T47D (cell line): Measurements from ENCODE around the gene PIK3R3.
A peak's percentile ranks its signal among the peaks of the same experiment; 100 is the strongest.

Experiments
- DNase-seq, 2 experiments: peaks; one replicate each; pipeline versions ENCODE4 v3.0.0 to v3.0.0-alpha.2; 2011 to 2012; ENCODE audit warnings: low read depth in 1 of 2, low spot score in 1 of 2
- JUND ChIP-seq: IDR thresholded peaks from 2 replicates; pipeline ENCODE4 v1.6.1; 2012; ENCODE audit warnings: low read depth
- in situ Hi-C: cut with HindIII; loops from 2 replicates; pipeline ENCODE4 v1.10.0; 2016; ENCODE audit warnings: low sequenced_read_pairs, low pct_unique_long_range_greater_than_20kb

PIK3R3 gene

GRCh38 chr1:46132529-46133180 lies at the start of gene PIK3R3:
TSS of gene PIK3R3 (minus strand) at chr1:46132629. CDS start at chr1:46131952, 677 bp downstream.
- peak; percentile 17; the same call in 1 of the 2 replicates for TF ChIP-seq JUND
- peak; percentile 83 to 98 for DNase-seq
- in situ Hi-C loops = no loop called here

DNA sequence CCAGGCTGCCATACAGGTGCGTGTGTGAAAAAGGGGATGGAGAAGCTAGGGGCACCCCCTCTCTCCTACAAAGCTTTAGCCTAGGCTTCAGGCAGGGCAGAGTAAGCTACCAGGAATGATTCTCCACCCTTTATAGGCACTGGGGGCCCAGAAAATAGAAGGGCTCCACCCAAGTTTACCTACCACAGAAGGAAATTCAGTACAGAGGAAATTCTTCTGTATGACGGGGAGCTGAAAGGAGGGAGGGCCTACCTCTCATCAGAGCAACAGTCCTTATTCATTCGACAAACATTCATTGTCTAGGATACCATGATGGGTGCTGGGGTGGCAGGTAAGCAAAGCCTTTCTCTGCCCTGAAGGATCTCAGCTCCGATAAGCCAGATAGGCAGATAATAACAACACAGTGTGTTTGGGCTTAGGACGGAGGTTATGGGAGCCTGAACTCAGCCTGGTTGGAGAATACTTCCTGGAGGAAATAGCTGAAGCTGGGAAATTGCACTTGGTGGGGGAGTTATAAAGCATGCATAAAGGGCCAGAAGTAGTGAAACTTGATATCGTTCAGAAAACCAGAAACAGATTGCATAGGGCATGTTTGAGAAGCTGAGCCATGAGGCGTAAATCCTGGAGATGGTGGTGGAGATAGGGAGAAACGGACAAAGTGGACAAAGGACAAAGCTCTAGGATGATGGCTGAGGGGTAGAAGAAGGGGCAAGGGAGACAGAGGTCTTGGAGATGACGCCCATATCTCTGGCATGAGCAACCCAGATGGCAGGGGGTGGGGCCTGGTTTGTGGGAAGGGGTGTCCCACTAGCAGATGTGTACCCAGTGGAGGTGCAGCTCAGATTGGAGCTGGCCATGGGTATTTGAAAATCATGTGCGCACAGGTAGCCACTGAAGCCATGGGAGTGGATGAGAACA lies 49.2 kb upstream of the PIK3R3 start:
- peak in 1 of 2 experiments; percentile 67 for DNase-seq
- in situ Hi-C loops = no loop called here
- no peak for TF ChIP-seq JUND

DNA sequence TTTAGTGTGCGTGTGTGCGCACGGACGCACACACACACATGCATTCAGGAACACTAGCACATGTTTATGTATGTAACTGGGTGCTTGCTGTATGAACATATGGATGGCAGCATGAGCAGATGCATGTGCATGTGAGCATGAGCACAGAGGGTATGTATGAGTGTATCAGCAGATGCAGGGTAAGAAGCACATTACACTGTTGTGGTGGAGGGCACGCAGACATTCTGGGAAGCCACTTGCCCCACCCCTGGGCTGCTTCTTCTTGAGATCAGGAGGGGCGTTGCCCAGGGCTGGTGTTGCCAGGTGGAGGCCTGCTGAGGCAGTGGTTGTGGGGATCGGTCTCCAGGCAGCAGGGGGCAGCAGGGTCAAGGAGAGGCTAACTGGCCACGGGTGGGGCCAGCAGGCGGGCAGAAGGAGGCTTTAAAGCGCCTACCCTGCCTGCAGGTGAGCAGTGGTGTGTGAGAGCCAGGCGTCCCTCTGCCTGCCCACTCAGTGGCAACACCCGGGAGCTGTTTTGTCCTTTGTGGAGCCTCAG lies 47.7 kb upstream of the PIK3R3 start:
- DNase-seq = peak in 1 of 2 experiments; percentile 55
- no peak for TF ChIP-seq JUND
- in situ Hi-C loops = no loop called here

DNA sequence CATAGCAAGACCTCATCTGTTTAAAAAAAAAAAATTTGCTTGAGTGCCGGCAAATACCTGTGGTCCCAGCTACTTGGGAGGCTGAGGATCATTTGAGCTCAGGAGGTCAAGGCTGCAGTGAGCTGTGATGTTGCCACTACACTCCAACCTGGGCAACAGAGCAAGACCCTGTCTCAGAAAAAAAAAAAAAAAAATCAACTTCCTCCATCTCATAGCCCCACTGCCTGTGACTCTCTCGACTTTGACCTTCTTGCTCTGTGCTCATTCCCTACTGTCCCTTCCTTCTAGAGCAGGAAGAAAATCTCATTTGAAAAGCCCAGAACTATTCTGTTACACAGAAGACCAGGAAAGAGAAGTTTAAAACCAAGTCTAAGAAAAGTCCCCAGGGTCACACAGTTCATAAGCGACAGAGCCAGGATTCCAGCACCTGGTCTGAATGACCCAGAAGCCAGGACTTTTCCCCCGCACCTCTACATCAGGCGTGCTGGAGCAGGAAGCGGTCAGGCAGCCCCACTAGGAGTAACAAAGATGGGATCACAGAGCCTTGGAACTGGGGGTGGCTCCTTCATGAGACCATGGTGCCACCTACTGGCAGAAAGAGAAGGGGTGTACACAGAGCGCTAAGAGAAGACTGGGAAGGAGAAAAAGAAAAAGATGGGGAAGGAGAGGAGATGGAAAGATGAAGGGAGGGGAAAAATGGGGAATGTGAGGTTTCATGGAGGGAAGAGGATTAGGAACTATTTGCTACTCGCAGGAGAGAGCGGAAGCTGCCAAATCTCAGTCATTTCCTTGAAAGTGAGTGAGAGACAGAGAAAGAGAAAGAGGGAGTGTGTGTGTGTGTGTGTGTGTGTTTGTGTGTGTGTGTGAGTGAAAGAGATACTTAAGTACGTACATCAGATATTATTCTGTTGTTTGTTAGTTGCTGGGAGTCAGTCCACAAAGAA lies 47.0 kb upstream of the PIK3R3 start:
- no peak for TF ChIP-seq JUND
- DNase-seq = peak; percentile 39 to 90
- in situ Hi-C loops = no loop called here

GRCh38 chr1:46176211-46176865 lies 43.9 kb upstream of the PIK3R3 start, which contains the start of gene P3R3URF:
TSS of gene P3R3URF (minus strand) at chr1:46176488. CDS start at chr1:46176471, 17 bp downstream.
- in situ Hi-C loops = no loop called here
- DNase-seq = no peak

GRCh38 chr1:46175243-46175642 lies 42.8 kb upstream of the PIK3R3 start:
- no peak for DNase-seq
- in situ Hi-C loops = no loop called here
- no peak for TF ChIP-seq JUND

More at GRCh38 chr1:46176211-46176865, 43.9 kb upstream of the PIK3R3 start, which contains the start of gene P3R3URF:
- TF ChIP-seq JUND = no peak

DNA sequence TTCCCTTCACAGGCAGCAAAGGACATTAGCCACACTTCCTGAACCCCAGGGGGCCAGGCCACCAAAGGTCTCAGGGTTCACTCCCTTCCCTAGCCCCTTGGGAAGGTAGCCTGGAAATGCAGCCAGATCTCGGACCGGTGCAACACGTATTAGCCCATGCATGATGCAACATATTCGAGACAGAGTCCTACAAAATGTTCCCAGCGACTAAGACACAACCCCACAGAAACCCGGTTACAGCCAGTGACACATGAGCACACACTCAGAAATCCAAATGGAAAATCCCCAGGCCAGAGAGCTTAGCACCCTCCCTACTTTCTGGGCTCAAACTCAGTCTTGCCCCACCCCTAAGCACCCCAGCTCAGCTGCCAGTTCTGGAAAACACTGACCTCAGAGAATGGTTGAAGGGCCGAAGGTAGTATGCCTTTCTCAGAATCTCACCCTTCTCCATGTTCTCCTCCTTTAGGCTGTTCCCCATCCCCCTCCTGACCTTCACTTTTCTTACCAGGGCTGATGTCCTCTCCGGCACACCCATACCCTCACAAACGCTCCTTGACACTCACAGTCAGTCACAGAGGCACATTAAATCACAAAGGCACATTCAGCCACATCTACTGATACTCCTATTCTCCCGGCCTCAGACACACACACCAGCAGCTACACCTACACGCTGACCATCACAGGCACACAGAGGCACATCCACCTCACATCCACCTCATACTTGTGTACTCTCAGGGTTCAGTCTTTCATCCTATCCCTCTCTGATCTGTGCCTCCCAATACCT lies 42.2 kb upstream of the PIK3R3 start, which contains the start of gene TSPAN1:
Gene TSPAN1, plus strand, starts transcription at position 640 of the 784 bp plus-strand sequence. CDS start 6,021 bp downstream, outside the sequence.
- in situ Hi-C loops = no loop called here

DNA sequence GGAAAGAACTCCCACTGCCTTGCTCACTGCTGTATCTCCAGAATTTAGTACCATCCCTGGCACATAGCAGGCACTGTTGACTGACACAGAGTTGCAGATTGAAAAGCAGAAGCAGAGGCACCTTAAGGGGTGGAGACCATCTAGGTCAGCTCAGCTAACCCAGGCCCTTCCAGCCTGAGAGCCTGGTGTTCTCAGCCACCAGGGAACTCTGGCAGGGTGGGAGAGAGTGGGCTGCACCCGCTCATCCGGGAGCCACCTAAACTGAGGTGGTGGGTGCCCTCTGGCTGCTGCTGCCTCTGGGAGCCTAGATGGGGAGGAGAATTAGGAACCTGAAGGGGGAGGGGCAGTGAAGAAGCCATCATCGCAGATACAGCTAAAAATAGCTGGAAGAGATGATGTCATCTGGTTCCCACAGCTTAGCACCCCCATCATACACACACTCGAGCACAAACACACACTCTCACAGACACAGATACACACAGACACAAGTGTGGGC lies 41.0 kb upstream of the PIK3R3 start:
- DNase-seq = no peak
- TF ChIP-seq JUND = no peak
- in situ Hi-C loops = no loop called here

More for the DNA sequence above, 42.2 kb upstream of the PIK3R3 start, which contains the start of gene TSPAN1:
- DNase-seq = peak in 1 of 2 experiments; percentile 43
- no peak for TF ChIP-seq JUND

DNA sequence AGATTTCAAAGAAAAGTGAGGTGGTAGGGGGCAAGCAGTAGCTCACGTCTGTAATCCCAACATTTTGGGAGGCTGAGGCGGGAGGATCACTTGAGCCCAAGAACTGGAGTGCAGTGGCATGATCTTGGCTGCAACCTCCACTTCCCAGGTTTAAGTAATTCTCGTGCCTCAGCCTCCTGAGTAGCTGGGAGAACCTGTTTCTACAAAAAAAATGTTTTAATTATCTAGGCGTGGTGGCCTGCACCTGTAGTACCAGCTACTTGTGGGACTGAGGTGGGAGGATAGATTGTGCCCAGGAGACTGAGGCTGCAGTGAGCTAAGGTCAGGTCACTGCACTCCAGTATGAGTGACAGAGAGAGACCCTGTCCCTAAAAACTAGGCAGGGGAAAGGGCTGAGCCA lies 39.9 kb upstream of the PIK3R3 start:
- in situ Hi-C loops = no loop called here
- DNase-seq = peak in 1 of 2 experiments; percentile 62
- TF ChIP-seq JUND = no peak

GRCh38 chr1:46171871-46172270 lies 39.4 kb upstream of the PIK3R3 start:
- TF ChIP-seq JUND = no peak
- in situ Hi-C loops = no loop called here
- DNase-seq = peak; percentile 54 to 93
